Neural crest cell (in vitro differentiated cells): ENCODE measurements around the gene GAN. TPM values are rescaled to one million over a fixed set of nuclear protein-coding genes. Genes with fewer than 3 reads are reported as not detected.
"Not testable (repeated sequence)": the region's sequence is repeated elsewhere in the genome, so short reads cannot be mapped to it uniquely, and the experiment has no call there.

Experiments
- DNase-seq: peaks from one replicate; pipeline ENCODE4 v3.0.0; 2021; ENCODE audit warnings: low read depth, mixed read lengths, low spot score
- H3K27ac Mint-ChIP-seq: one replicate; pipeline ENCODE4 v1.8.0; 2021; ENCODE audit warnings: mild to moderate bottlenecking, mixed read lengths; ENCODE audit not compliant: unreplicated experiment
- H3K27me3 Mint-ChIP-seq: 2 replicates; pipeline ENCODE4 v1.8.0; 2021; ENCODE audit warnings: low read depth, mild to moderate bottlenecking, mixed read lengths
- H3K36me3 Mint-ChIP-seq: 2 replicates; pipeline ENCODE4 v1.8.0; 2021; ENCODE audit warnings: low read depth, mild to moderate bottlenecking, mixed read lengths
- H3K4me1 Mint-ChIP-seq: 2 replicates; pipeline ENCODE4 v1.8.0; 2021; ENCODE audit warnings: mixed read lengths
- H3K4me3 Mint-ChIP-seq: one replicate; pipeline ENCODE4 v1.8.0; 2021; ENCODE audit warnings: mild to moderate bottlenecking, mixed read lengths
- H3K9me3 Mint-ChIP-seq: 2 replicates; pipeline ENCODE4 v1.8.0; 2021; ENCODE audit warnings: mixed read lengths
- CTCF ChIP-seq: fragments of 200-600 bp; sonication (generic); conservative IDR thresholded peaks from 2 replicates; pipeline ENCODE4 v1.5.0; 2021; ENCODE audit warnings: antibody characterized with exemption, mild to moderate bottlenecking
- total RNA-seq: library from RNA; stranded (reverse); gene quantifications from 2 replicates; pipeline ENCODE4 v1.2.1, GENCODE V29; 2021

Gene GAN
- total RNA-seq, 1 donor from 2014 or later: 16.1 TPM

GRCh38 chr16:81335669-81336068, 20.9 kb downstream of the GAN start:
- H3K27ac Mint-ChIP-seq: no peak overlapping the region
- no peaks in the 10 kb centered on the region for H3K4me1 Mint-ChIP-seq
- peaks cover 6% of the 10 kb centered on the region for H3K9me3 Mint-ChIP-seq

GRCh38 chr16:81337097-81337496, 22.3 kb downstream of the GAN start:
- no peak overlapping the region for H3K4me3 Mint-ChIP-seq
- no peak for TF ChIP-seq CTCF
- no peaks in the 10 kb centered on the region for H3K27me3 Mint-ChIP-seq
- H3K27ac Mint-ChIP-seq: no peak overlapping the region
- no peak for DNase-seq
- H3K4me1 Mint-ChIP-seq: no peaks in the 10 kb centered on the region
- peaks cover 12% of the 10 kb centered on the region for H3K9me3 Mint-ChIP-seq
- H3K36me3 Mint-ChIP-seq: peaks cover 26% of the 10 kb centered on the region

More at GRCh38 chr16:81335669-81336068, 20.9 kb downstream of the GAN start:
- Mint-ChIP-seq H3K27me3 (no peaks in the 10 kb centered on the region), H3K4me3 (no peak overlapping the region), H3K36me3 (peaks cover 19% of the 10 kb centered on the region)
- no peak for DNase-seq
- no peak for TF ChIP-seq CTCF

DNA sequence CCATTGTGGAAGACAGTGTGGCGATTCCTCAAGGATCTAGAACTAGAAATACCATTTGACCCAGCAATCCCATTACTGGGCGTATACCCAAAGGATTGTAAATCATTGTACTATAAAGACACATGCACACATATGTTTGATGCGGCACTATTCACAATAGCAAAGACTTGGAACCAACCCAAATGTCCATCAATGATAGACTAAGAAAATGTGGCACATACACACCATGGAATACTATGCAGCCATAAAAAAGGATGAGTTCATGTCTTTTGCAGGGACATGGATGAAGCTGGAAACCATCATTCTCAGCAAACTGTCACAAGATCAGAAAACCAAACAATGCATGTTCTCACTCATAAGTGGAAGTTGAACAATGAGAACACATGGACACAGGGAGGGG, 30.4 kb downstream of the GAN start:
- H3K4me1 Mint-ChIP-seq, H3K4me3 Mint-ChIP-seq, H3K27ac Mint-ChIP-seq, DNase-seq, H3K27me3 Mint-ChIP-seq: not testable (repeated sequence)
- Mint-ChIP-seq H3K9me3 (peaks cover 29% of the 10 kb centered on the region), H3K36me3 (peaks cover 53% of the 10 kb centered on the region)

GRCh38 chr16:81347425-81347824, 32.7 kb downstream of the GAN start:
- no peak overlapping the region for H3K27ac Mint-ChIP-seq
- no peak overlapping the region for H3K4me3 Mint-ChIP-seq
- H3K36me3 Mint-ChIP-seq: peaks cover 47% of the 10 kb centered on the region

DNA sequence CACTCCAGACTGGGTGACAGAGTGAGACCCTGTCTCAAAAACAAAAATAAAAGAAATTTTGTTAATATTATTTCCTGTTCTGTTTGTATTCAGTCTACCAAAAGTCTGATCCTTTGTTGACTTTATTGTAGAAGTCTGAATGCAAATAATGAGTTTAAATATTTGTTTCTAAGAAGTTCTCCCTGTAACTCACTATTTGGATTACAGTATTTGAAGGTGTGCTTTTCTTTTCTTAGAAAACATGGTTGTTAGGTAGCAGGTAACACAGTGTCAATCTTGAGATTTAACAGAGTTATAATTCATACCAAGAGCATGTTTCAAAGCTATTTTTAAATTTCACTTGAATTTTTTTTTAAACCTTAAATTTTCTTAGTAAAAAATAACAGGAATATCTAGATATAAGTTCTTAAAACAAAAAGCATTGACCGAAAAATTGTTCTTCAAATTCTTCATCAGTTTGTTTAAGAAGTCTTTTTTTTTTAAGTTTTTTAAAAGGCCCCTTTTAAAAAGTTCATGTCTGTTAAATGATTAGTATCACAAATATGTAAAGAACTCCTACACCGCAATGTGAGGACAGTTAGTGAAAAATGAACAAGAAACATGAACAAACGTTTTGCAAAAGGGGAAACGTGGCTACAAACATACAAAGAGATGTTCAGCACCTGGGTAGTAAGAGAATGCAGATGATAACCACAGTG, 35.0 kb downstream of the GAN start:
- no peak for DNase-seq
- H3K27ac Mint-ChIP-seq: no peak overlapping the region
- TF ChIP-seq CTCF: no peak
- H3K36me3 Mint-ChIP-seq: peaks cover 41% of the 10 kb centered on the region
- H3K4me1 Mint-ChIP-seq: no peaks in the 10 kb centered on the region
- no peak overlapping the region for H3K4me3 Mint-ChIP-seq
- H3K27me3 Mint-ChIP-seq: no peaks in the 10 kb centered on the region
- H3K9me3 Mint-ChIP-seq: peaks cover 10% of the 10 kb centered on the region

More at GRCh38 chr16:81347425-81347824, 32.7 kb downstream of the GAN start:
- no peaks in the 10 kb centered on the region for H3K27me3 Mint-ChIP-seq
- no peak for TF ChIP-seq CTCF
- DNase-seq: no peak
- peaks cover 20% of the 10 kb centered on the region for H3K9me3 Mint-ChIP-seq
- H3K4me1 Mint-ChIP-seq: no peaks in the 10 kb centered on the region

DNA sequence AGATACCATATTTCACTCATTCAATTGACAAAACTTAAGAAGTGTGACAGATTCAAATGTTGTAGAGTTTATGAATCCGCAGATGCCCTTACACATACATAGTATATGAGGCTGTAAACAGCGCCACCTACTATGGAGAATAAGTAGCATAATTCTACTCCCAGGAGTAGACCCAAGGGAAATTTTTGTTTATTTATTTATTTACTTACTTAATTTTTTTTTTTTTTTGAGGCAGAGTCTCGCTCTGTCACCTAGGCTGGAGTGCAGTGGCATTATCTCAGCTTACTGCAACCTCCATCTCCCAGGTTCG, 35.5 kb downstream of the GAN start:
- no peak overlapping the region for H3K27ac Mint-ChIP-seq
- no peak overlapping the region for H3K4me3 Mint-ChIP-seq
- H3K9me3 Mint-ChIP-seq: peaks cover 8% of the 10 kb centered on the region
- H3K4me1 Mint-ChIP-seq: no peaks in the 10 kb centered on the region
- peaks cover 37% of the 10 kb centered on the region for H3K36me3 Mint-ChIP-seq
- no peak for TF ChIP-seq CTCF
- no peak for DNase-seq
- H3K27me3 Mint-ChIP-seq: no peaks in the 10 kb centered on the region
